Panc1 (cell line): ENCODE data around the gene AFF2. TPM values are rescaled to one million over a fixed set of nuclear protein-coding genes. Genes with fewer than 3 reads are reported as not detected.

Experiments used
- ATAC-seq: fragments of 200-7000 bp; cut with Tn5 transposase; 2 replicates; pipeline ENCODE4 v1.9.1; 2020; ENCODE audit warnings: mild to moderate bottlenecking, moderate library complexity
- BruUV-seq: library from RNA; stranded (reverse); fragments of 400-500 nt; replicated peaks from 2 replicates; lab custom pipeline; 2021; lab: Mats Ljungman, UMichigan
- CTCF ChIA-PET: fragments of 300-600 bp; sonication (Branson Sonifier 250); formaldehyde crosslinking; loops from one replicate; lab custom pipeline; 2022; ENCODE audit warnings: antibody characterized with exemption; lab: Charles Lee
- POLR2A ChIA-PET: fragments of 300-600 bp; sonication (Branson Sonifier 250); formaldehyde crosslinking; loops from one replicate; lab custom pipeline; 2022; ENCODE audit warnings: antibody characterized with exemption; lab: Charles Lee
- DNase-seq: peaks from one replicate; pipeline ENCODE4 v3.0.0-alpha.2; 2010; ENCODE audit warnings: low read depth, low spot score
- H3K27ac ChIP-seq: 2 replicates; pipeline ENCODE4 v1.5.1; 2011; ENCODE audit warnings: mild to moderate bottlenecking, low read length, inconsistent platforms
- H3K27me3 ChIP-seq: fragments of 200-500 bp; sonication (Bioruptor generic); 2 replicates; pipeline ENCODE4 v1.6.0; 2014; ENCODE audit warnings: low read length, inconsistent platforms; ENCODE audit not compliant: control insufficient read depth, insufficient read depth
- H3K36me3 ChIP-seq: fragments of 200-500 bp; sonication (Bioruptor generic); 2 replicates; pipeline ENCODE4 v1.5.1; 2014; ENCODE audit warnings: inconsistent platforms, mild to moderate bottlenecking, low read length, moderate library complexity; ENCODE audit not compliant: control insufficient read depth, insufficient read depth
- H3K4me1 ChIP-seq: 2 replicates; pipeline ENCODE4 v1.5.1; 2011; ENCODE audit warnings: inconsistent platforms, mild to moderate bottlenecking, low read length, moderate library complexity; ENCODE audit not compliant: control insufficient read depth, insufficient read depth
- H3K4me3 ChIP-seq, 2 experiments: 2 replicates each; pipeline ENCODE4 v1.5.1; 2011 to 2012; ENCODE audit warnings: low read depth in 2 of 2, low read length in 2 of 2, mild to moderate bottlenecking in 2 of 2, inconsistent platforms in 1 of 2, moderate library complexity in 1 of 2
- H3K9me3 ChIP-seq: fragments of 200-500 bp; sonication (Bioruptor generic); 2 replicates; pipeline ENCODE4 v1.5.1; 2014; ENCODE audit warnings: low read depth, mild to moderate bottlenecking, inconsistent platforms, low read length, moderate library complexity; ENCODE audit not compliant: control insufficient read depth, insufficient read depth
- CTCF ChIP-seq: fragments of 450-650 bp; IDR thresholded peaks from 2 replicates; pipeline ENCODE4 v1.5.1; 2017; ENCODE audit warnings: mild to moderate bottlenecking
- POLR2AphosphoS5 ChIP-seq: IDR thresholded peaks from 2 replicates; pipeline ENCODE4 v1.6.1; 2012; ENCODE audit warnings: mild to moderate bottlenecking, low read depth, low read length, moderate library complexity
- REST ChIP-seq, 2 experiments: IDR thresholded peaks; 2 replicates each; pipeline ENCODE4 v1.6.1; 2011 to 2012; ENCODE audit warnings: low read depth in 2 of 2, control low read depth in 1 of 2, low read length in 1 of 2, mild to moderate bottlenecking in 1 of 2, moderate library complexity in 1 of 2; ENCODE audit not compliant: insufficient read depth in 1 of 2
- SIN3A ChIP-seq: IDR thresholded peaks from 2 replicates; pipeline ENCODE4 v1.6.1; 2012; ENCODE audit warnings: low read depth, mild to moderate bottlenecking, low read length, moderate library complexity, borderline replicate concordance; ENCODE audit not compliant: insufficient read depth
- TCF7L2 ChIP-seq: IDR thresholded peaks from 2 replicates; pipeline ENCODE4 v1.6.1; 2011; ENCODE audit warnings: mild to moderate bottlenecking, low read depth, low read length, inconsistent platforms
- in situ Hi-C: cut with HindIII; loops from 2 replicates; pipeline ENCODE4 v1.10.0; 2016; ENCODE audit warnings: low sequenced_read_pairs, low pct_unique_long_range_greater_than_20kb
- intact Hi-C: fragments of 100-400 bp; cut with micrococcal nuclease; formaldehyde crosslinking; loops from one replicate; pipeline ENCODE4 v1.10.0; 2022; ENCODE audit not compliant: unreplicated experiment
- total RNA-seq: library from RNA; stranded (reverse); gene quantifications from one replicate; pipeline ENCODE4 v1.2.1, GENCODE V29; 2021; ENCODE audit not compliant: unreplicated experiment

AFF2 gene
- total RNA-seq, 1 experiment from 2014 or later, result 0.05 TPM

GRCh38 chrX:148923631-148924030, 423.2 kb downstream of the AFF2 start:
- no peak overlapping the region for H3K4me3 ChIP-seq
- H3K9me3 ChIP-seq, result no peaks in the 10 kb centered on the region
- BruUV-seq, result no TSS peak
- H3K27ac ChIP-seq, result no peak overlapping the region
- DNase-seq, result no peak
- ChIA-PET POLR2A (no interaction called here), CTCF (no interaction called here)
- TF ChIP-seq TCF7L2 (no peak), CTCF (no peak), SIN3A (no peak), POLR2AphosphoS5 (no peak), REST (IDR thresholded peaks at IDR 0.05; ENCODE audit: insufficient read depth in 1 of 2, low read depth in 2 of 2, low read length in 1 of 2) (no peak)
- intact Hi-C loops (no loop called here), in situ Hi-C loops (no loop called here)
- no peaks in the 10 kb centered on the region for H3K4me1 ChIP-seq
- ATAC-seq, result no peak
- H3K27me3 ChIP-seq, result no peaks in the 10 kb centered on the region
- no peaks in the 10 kb centered on the region for H3K36me3 ChIP-seq

- in situ Hi-C loops (no loop called here), intact Hi-C loops (no loop called here)
- Histone ChIP-seq H3K27me3 (no peaks in the 10 kb centered on the region), H3K36me3 (no peaks in the 10 kb centered on the region), H3K4me3 (no peak overlapping the region), H3K4me1 (no peaks in the 10 kb centered on the region), H3K9me3 (no peaks in the 10 kb centered on the region), H3K27ac (no peak overlapping the region)
- ChIA-PET CTCF (no interaction called here), POLR2A (no interaction called here)
- no TSS peak for BruUV-seq
- DNase-seq (no peak), ATAC-seq (no peak)
- TF ChIP-seq CTCF (no peak), SIN3A (no peak), POLR2AphosphoS5 (no peak), TCF7L2 (no peak)
These were observed 426.0 kb downstream of the AFF2 start for GRCh38 chrX:148926371-148926770.
